HG03039 (cell line): Measurements from ENCODE around the gene RHOBTB1.

ENCODE experiments used
- ATAC-seq: cut with Tn5 transposase; IDR thresholded peaks from one replicate; pipeline ENCODE4 v1.9.1; 2021; ENCODE audit warnings: mild to moderate bottlenecking, moderate library complexity; ENCODE audit not compliant: unreplicated experiment

Gene RHOBTB1

DNA sequence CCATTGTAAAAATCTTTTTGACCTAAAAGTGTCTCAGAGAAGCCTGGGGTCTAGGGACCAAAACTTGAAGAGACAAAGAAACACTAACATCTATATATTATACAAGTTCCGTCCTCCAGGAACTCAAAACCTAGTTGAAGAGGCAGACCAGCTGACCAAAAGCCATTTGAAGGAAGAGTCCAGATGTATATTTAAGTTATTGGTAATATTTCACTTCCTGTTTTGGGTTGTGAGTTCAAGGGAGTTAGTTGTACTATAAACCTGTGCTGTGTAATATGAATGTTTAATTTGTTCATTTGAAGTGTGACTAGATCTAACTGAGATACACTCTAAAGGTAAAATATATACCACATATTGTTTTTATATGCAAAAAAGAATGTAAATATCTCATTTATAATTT, 120.7 kb downstream of the RHOBTB1 start:
- no peak for ATAC-seq

DNA sequence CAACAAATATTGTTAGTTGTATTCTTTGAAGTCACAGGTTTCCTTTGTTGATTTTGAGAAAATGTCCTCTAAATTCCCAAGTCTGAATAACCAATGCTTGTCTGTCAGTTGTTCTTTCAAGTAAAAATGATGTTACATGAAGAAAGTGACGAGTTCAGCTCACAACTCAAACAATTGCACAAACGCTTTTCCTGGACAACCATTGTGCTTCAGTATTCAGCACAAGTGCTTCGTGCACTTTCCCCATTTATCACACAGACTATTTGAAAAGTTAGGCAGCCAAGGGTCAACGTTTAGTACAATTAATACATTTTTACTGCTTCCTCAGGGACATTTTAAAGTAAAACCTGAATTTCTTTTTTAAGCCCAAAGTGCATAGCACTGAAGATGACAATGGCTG, 121.2 kb downstream of the RHOBTB1 start:
- ATAC-seq, result no peak

DNA sequence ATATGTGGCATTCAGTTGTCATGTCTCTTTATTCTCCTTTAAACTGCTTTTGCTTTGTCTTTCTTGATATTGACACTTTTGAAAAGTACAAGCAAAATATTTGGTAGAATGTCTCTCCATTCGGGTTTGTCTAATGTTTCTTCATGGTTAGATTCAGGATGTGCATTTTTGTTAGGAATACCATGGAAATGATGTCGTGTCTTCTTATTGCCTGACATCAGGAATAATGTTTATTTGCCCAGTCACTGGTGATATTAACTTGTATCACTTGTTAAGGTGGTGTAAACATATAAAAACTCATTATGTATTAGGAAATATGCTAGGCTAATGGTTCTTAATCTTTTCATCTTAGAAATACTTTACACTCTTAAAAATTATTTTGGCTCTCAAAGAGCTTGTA, 122.3 kb downstream of the RHOBTB1 start:
- no peak for ATAC-seq

DNA sequence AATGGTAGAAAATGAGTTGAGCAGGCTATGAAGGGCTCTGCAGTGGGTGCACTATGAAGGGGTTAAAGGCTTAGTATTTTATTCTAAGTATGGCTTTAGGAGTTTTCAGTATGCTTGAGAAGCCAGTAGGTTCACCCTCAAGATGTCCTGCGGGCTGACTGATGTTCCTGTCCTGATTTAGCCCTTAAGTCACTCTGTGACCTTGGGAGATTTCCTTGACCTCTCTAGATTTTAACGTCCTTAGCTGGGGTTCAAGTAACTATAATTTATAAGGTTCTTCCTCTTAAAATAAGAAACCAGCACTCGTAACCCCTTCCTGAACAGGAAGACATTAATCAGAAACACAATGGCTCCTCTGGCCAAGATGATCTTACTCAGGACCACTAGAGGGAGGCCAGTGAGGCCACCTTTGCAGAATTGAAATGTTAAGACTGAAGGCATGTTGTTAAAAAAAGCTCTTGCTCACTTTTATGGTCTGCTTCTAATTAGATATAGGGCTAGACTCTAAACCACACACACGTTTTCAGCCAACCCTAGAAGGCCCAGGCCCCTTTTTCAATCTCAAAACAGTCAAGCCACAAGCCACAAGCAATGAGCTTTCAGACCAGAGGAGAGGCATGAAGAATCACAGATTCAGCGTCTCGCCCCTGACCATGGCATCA, 123.8 kb downstream of the RHOBTB1 start:
- peak; percentile 72 for ATAC-seq
